Stomach (tissue), 4 donors: ENCODE measurements around the gene MEN1.

Experiments
- CTCF ChIP-seq, 7 experiments: fragments of 450-650 bp in 4 of 7; fragments of 200-600 bp in 3 of 7; sonication (generic) in 3 of 7; IDR thresholded peaks; one replicate each; pipeline ENCODE4 v1.5.1; 2016 to 2019; ENCODE audit warnings: antibody characterized with exemption in 7 of 7, control low read depth in 2 of 7, mild to moderate bottlenecking in 1 of 7
- POLR2A ChIP-seq, 4 donors: fragments of 450-650 bp; IDR thresholded peaks; one replicate each; pipeline ENCODE4 v1.6.1; 2016; ENCODE audit warnings: antibody characterized with exemption in 4 of 4, control low read depth in 2 of 4, mild to moderate bottlenecking in 1 of 4, moderate library complexity in 1 of 4
- POLR2AphosphoS5 ChIP-seq, 3 donors: sonication (generic); formaldehyde crosslinking; IDR thresholded peaks; one replicate each; pipeline ENCODE4 v1.6.1; 2016; ENCODE audit warnings: antibody characterized with exemption in 3 of 3

- TF ChIP-seq CTCF (IDR thresholded peaks at IDR 0.05) (peak in 3 of 7 experiments; percentile 7 to 48 (median 8)), POLR2AphosphoS5 (IDR thresholded peaks at IDR 0.05) (peak; percentile 84 to 99 (median 98)), POLR2A (IDR thresholded peaks at IDR 0.05) (peak in 2 of 4 donors; percentile 89 to 92)
Measured at GRCh38 chr11:64778473-64779298, 31.7 kb downstream of the MEN1 start, which contains the start of gene SF1.
